Endothelial cell of umbilical vein (primary cell): ENCODE results near the gene AUTS2.

Experiments used
- EZH2 ChIP-seq: IDR thresholded peaks from 2 replicates; pipeline ENCODE4 v1.6.1; 2012; ENCODE audit warnings: borderline replicate concordance, low read depth, mild to moderate bottlenecking, moderate library complexity, low read length, inconsistent platforms; ENCODE audit not compliant: severe bottlenecking
- FOS ChIP-seq: IDR thresholded peaks from 2 replicates; pipeline ENCODE4 v1.6.1; 2011; ENCODE audit warnings: mild to moderate bottlenecking, low read length, moderate library complexity, borderline replicate concordance; ENCODE audit not compliant: insufficient read depth
- GATA2 ChIP-seq: IDR thresholded peaks from 2 replicates; pipeline ENCODE4 v1.7.0; 2011; ENCODE audit warnings: low read depth, mild to moderate bottlenecking, moderate library complexity, mixed read lengths, low read length; ENCODE audit not compliant: insufficient read length, insufficient read depth
- JUN ChIP-seq: IDR thresholded peaks from 2 replicates; pipeline ENCODE4 v1.6.1; 2011; ENCODE audit warnings: borderline replicate concordance, low read depth; ENCODE audit not compliant: insufficient read length, insufficient read depth
- POLR2A ChIP-seq: IDR thresholded peaks from 2 replicates; pipeline ENCODE4 v1.6.1; 2012; ENCODE audit warnings: low read depth, mild to moderate bottlenecking, control low read depth, low read length
- POLR2AphosphoS5 ChIP-seq: IDR thresholded peaks from 2 replicates; pipeline ENCODE4 v1.6.1; 2012; ENCODE audit warnings: low read depth, mild to moderate bottlenecking, control low read depth, low read length, moderate library complexity; ENCODE audit not compliant: insufficient read depth
- TF ChIP-seq, protein P1 (sequence below), 2 donors: IDR thresholded peaks; 1 replicate in 1 of 2; 2 replicates in 1 of 2; pipeline ENCODE4 v1.5.1; 2011; ENCODE audit warnings: low read length in 2 of 2, mild to moderate bottlenecking in 2 of 2, moderate library complexity in 2 of 2, control low read depth in 1 of 2, inconsistent platforms in 1 of 2, low read depth in 1 of 2; ENCODE audit not compliant: insufficient read depth in 1 of 2; ENCODE audit errors: extremely low read depth in 1 of 2
- TF ChIP-seq, protein P2 (sequence below): IDR thresholded peaks from 2 replicates; pipeline ENCODE4 v1.6.1; 2011; ENCODE audit not compliant: insufficient read depth, insufficient read length

DNA sequence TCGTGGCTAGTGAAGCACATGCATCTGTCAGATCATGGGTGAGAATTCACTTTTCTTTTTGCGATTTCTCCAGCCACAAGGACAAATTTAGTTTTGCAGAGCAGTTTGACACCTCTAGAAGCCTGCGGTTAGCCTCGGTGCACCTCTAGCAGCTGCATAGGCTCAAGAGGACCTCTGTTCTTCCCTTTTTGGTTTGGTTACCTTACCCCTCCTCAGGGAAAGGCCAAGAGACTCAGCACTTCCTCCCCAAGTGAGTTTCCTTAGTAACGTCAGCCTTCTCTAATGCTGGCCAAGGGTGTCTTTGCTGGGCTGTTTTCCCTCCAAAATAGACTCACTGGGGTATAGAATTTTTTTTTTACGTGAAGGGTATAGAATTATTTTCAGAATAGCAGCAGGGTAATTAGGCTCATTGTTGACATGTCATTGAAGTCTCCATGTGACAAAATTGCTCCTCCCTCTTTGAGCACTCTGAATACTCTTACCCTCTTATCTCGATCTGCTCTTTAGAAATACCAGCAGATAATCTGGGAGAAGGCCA is 97.8 kb downstream of the AUTS2 start:
- TF ChIP-seq, protein P1, sequence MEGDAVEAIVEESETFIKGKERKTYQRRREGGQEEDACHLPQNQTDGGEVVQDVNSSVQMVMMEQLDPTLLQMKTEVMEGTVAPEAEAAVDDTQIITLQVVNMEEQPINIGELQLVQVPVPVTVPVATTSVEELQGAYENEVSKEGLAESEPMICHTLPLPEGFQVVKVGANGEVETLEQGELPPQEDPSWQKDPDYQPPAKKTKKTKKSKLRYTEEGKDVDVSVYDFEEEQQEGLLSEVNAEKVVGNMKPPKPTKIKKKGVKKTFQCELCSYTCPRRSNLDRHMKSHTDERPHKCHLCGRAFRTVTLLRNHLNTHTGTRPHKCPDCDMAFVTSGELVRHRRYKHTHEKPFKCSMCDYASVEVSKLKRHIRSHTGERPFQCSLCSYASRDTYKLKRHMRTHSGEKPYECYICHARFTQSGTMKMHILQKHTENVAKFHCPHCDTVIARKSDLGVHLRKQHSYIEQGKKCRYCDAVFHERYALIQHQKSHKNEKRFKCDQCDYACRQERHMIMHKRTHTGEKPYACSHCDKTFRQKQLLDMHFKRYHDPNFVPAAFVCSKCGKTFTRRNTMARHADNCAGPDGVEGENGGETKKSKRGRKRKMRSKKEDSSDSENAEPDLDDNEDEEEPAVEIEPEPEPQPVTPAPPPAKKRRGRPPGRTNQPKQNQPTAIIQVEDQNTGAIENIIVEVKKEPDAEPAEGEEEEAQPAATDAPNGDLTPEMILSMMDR (IDR thresholded peaks at IDR 0.05; ENCODE audit: extremely low read depth in 1 of 2, insufficient read depth in 1 of 2, low read depth in 1 of 2, low read length in 2 of 2), result no peak
- no peak for TF ChIP-seq POLR2AphosphoS5
- TF ChIP-seq POLR2A, result no peak
- no peak for TF ChIP-seq GATA2
- no peak for TF ChIP-seq EZH2
- TF ChIP-seq FOS, result no peak
- TF ChIP-seq JUN, result no peak
- TF ChIP-seq, protein P2, sequence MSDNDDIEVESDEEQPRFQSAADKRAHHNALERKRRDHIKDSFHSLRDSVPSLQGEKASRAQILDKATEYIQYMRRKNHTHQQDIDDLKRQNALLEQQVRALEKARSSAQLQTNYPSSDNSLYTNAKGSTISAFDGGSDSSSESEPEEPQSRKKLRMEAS, result no peak
